HepG2 (cell line): Measurements from ENCODE around the gene MS4A10. TPM values are rescaled to one million over a fixed set of nuclear protein-coding genes. Genes with fewer than 3 reads are reported as not detected.

Source experiments
- ATAC-seq: fragments of 200-7000 bp; cut with Tn5 transposase; 3 replicates; pipeline ENCODE4 v1.9.1; 2020; ENCODE audit warnings: mild to moderate bottlenecking, moderate library complexity
- BruUV-seq: library from RNA; stranded (reverse); fragments of 400-500 nt; replicated peaks from 2 replicates; lab custom pipeline; 2021; lab: Mats Ljungman, UMichigan
- CTCF ChIA-PET: fragments of 300-600 bp; formaldehyde crosslinking; extraction: SDS; loops from one replicate; lab custom pipeline; 2021; ENCODE audit warnings: low total read pairs, inconsistent platforms, low intra/inter-chr PET ratio; lab: Yijun Ruan, JAX
- POLR2A ChIA-PET: fragments of 350-600 bp; sonication (Branson Sonifier 250); formaldehyde crosslinking; loops from one replicate; lab custom pipeline; 2020; ENCODE audit warnings: antibody characterized with exemption, inconsistent platforms; lab: Yijun Ruan, JAX
- DNase-seq: peaks from one replicate; pipeline ENCODE4 v3.0.0-alpha.2; 2015; ENCODE audit warnings: low spot score
- FAIRE-seq: peaks from 3 replicates; lab custom pipeline; 2011; peaks lifted over from hg19 to GRCh38; lab: Jason Lieb, UNC
- H2AFZ ChIP-seq: one replicate; pipeline ENCODE4 v1.6.1; 2011; ENCODE audit warnings: low read length, inconsistent platforms
- H3K27ac ChIP-seq: fragments of 300-600 bp; 3 replicates; pipeline ENCODE4 v1.8.0; 2011; ENCODE audit warnings: mixed run types, mild to moderate bottlenecking, mixed read lengths, low read length, inconsistent platforms; ENCODE audit not compliant: insufficient read depth; ENCODE audit errors: extremely low read length
- H3K27me3 ChIP-seq, 2 experiments: fragments of 200-600 bp in 1 of 2; 2 replicates in 1 of 2; 3 replicates in 1 of 2; pipeline versions ENCODE4 v1.6.0 to v1.8.0; 2011; ENCODE audit warnings: low read length in 2 of 2, mild to moderate bottlenecking in 2 of 2, moderate library complexity in 2 of 2, inconsistent platforms in 1 of 2; ENCODE audit not compliant: insufficient read depth in 2 of 2, control insufficient read depth in 1 of 2
- H3K36me3 ChIP-seq, 2 experiments: fragments of 200-600 bp in 1 of 2; replicated peaks in 1 of 2; 2 replicates in 1 of 2; 3 replicates in 1 of 2; pipeline versions ENCODE4 v1.5.1 to v1.8.0; 2011; ENCODE audit warnings: low read length in 2 of 2, inconsistent platforms in 1 of 2; ENCODE audit not compliant: insufficient read depth in 2 of 2, control insufficient read depth in 1 of 2
- H3K4me1 ChIP-seq: 2 replicates; pipeline ENCODE4 v1.5.1; 2012; ENCODE audit warnings: low read length, inconsistent platforms; ENCODE audit not compliant: insufficient read depth
- H3K4me2 ChIP-seq: 2 replicates; pipeline ENCODE4 v1.6.0; 2011; ENCODE audit warnings: low read depth, low read length, inconsistent platforms
- H3K4me3 ChIP-seq, 3 experiments: fragments of 200-600 bp in 1 of 3; sonication (generic), shearing (Covaris generic) in 1 of 3; replicated peaks in 1 of 3; 2 replicates each; pipeline ENCODE4 v1.5.1; 2011 to 2016; ENCODE audit warnings: low read length in 3 of 3, inconsistent platforms in 2 of 3, low read depth in 2 of 3, mild to moderate bottlenecking in 2 of 3, control low read depth in 1 of 3, mixed read lengths in 1 of 3; ENCODE audit not compliant: insufficient read depth in 1 of 3
- H3K79me2 ChIP-seq: one replicate; pipeline ENCODE4 v1.6.1; 2011; ENCODE audit warnings: low read length, inconsistent platforms; ENCODE audit not compliant: insufficient read depth
- H3K9ac ChIP-seq: 2 replicates; pipeline ENCODE4 v1.6.0; 2011; ENCODE audit warnings: mild to moderate bottlenecking, low read depth, low read length, inconsistent platforms; ENCODE audit not compliant: insufficient read depth
- H3K9me3 ChIP-seq: 2 replicates; pipeline ENCODE4 v1.5.1; 2012; ENCODE audit warnings: mild to moderate bottlenecking, low read length
- H4K20me1 ChIP-seq: 2 replicates; pipeline ENCODE4 v1.6.0; 2011; ENCODE audit warnings: inconsistent platforms, mild to moderate bottlenecking, low read length, moderate library complexity; ENCODE audit not compliant: insufficient read depth
- AGO1 ChIP-seq: fragments of 200-400 bp; formaldehyde crosslinking; IDR thresholded peaks from 2 replicates; pipeline ENCODE4 v1.6.1; 2017; ENCODE audit warnings: mild to moderate bottlenecking, low read depth, low read length, moderate library complexity; ENCODE audit not compliant: poor library complexity, severe bottlenecking
- EP300 ChIP-seq, 3 experiments: sonication (generic) in 1 of 3; formaldehyde crosslinking in 1 of 3; IDR thresholded peaks; 2 replicates each; pipeline versions ENCODE4 v1.5.1 to v1.6.1; 2011 to 2020; ENCODE audit warnings: low read depth in 2 of 3, low read length in 2 of 3, borderline replicate concordance in 1 of 3, improper control_type of control experiment in 1 of 3, mild to moderate bottlenecking in 1 of 3, missing genetic modification reagents in 1 of 3, moderate library complexity in 1 of 3
- ETV5 ChIP-seq: IDR thresholded peaks from 2 replicates; pipeline ENCODE4 v1.6.1; 2018; ENCODE audit warnings: missing biosample characterization, missing genetic modification reagents, inconsistent platforms, borderline replicate concordance
- KIAA2018 ChIP-seq: sonication (generic); formaldehyde crosslinking; IDR thresholded peaks from 2 replicates; pipeline ENCODE4 v1.5.0; 2020; ENCODE audit warnings: mild to moderate bottlenecking, missing genetic modification reagents, borderline replicate concordance
- RARA ChIP-seq: IDR thresholded peaks from 2 replicates; pipeline ENCODE4 v1.6.1; 2016; ENCODE audit warnings: missing genetic modification reagents, missing compliant biosample characterization
- SMYD3 ChIP-seq: sonication (generic); formaldehyde crosslinking; IDR thresholded peaks from 2 replicates; pipeline ENCODE4 v1.8.1; 2023; ENCODE audit warnings: mild to moderate bottlenecking, missing genetic modification reagents
- TRAFD1 ChIP-seq: sonication (generic); formaldehyde crosslinking; IDR thresholded peaks from 2 replicates; pipeline ENCODE4 v1.5.1; 2020; ENCODE audit warnings: missing genetic modification reagents, mild to moderate bottlenecking, borderline replicate concordance
- ZNF614 ChIP-seq: IDR thresholded peaks from 2 replicates; pipeline ENCODE4 v1.6.1; 2018; ENCODE audit warnings: missing biosample characterization, missing genetic modification reagents, inconsistent platforms, borderline replicate concordance
- ZNF674 ChIP-seq: sonication (generic); formaldehyde crosslinking; IDR thresholded peaks from 2 replicates; pipeline ENCODE4 v1.5.0; 2020; ENCODE audit warnings: low read depth, mild to moderate bottlenecking, missing genetic modification reagents
- ZNF746 ChIP-seq: sonication (generic); formaldehyde crosslinking; IDR thresholded peaks from 2 replicates; pipeline ENCODE4 v1.8.0; 2022; ENCODE audit warnings: mild to moderate bottlenecking, missing genetic modification reagents
- WGBS: methylation state at CpG from one replicate; pipeline ENCODE4 v1.1.6; 2017; ENCODE audit warnings: low lambda C conversion rate; 5-methylcytosine and 5-hydroxymethylcytosine counted together
- in situ Hi-C: cut with HindIII; loops from 2 replicates; pipeline ENCODE4 v1.10.0; 2017; ENCODE audit warnings: low pct_unique_long_range_greater_than_20kb; ENCODE audit not compliant: extremely low pct_ligation_motif_present
- intact Hi-C: fragments of 100-400 bp; cut with micrococcal nuclease; formaldehyde crosslinking; loops from one replicate; pipeline ENCODE4 v1.10.0; 2022; ENCODE audit not compliant: unreplicated experiment
- polyA plus RNA-seq, 8 experiments: library from polyadenylated mRNA; depleted of rRNA in 3 of 8; stranded (reverse) in 7 of 8; unstranded in 1 of 8; fragments of >200 nt; fragmentation: Illumina TruSeq in 4 of 8; extraction: Trizol in 4 of 8; gene quantifications; 2 replicates each; pipeline versions ENCODE4 v1.2.1 to v1.2.3, GENCODE V29; 2011 to 2016; ENCODE audit warnings: low read depth in 4 of 8, missing spikeins in 1 of 8, mixed read lengths in 1 of 8; ENCODE audit not compliant: insufficient read depth in 1 of 8
- total RNA-seq, 5 experiments: library from RNA; depleted of rRNA; stranded (reverse); fragments of >200 nt; fragmentation: Illumina TruSeq; extraction: Trizol; gene quantifications; 2 replicates each; pipeline ENCODE4 v1.2.3, GENCODE V29; 2016; ENCODE audit warnings: low read depth in 1 of 5
- TF ChIP-seq, protein P1 (sequence below): sonication (generic); formaldehyde crosslinking; IDR thresholded peaks from 2 replicates; pipeline ENCODE4 v1.8.0; 2022; ENCODE audit warnings: missing genetic modification reagents, mild to moderate bottlenecking, moderate library complexity, borderline replicate concordance

Gene MS4A10
- total and polyA plus RNA-seq, 2 of the 13 experiments (the other 11 are each of a cell fraction or from before 2014, with no cell fraction given) = not detected

GRCh38 chr11:60739114-60739513 lies 46.0 kb upstream of the MS4A10 start:
- H3K9me3 ChIP-seq = no peaks in the 10 kb centered on the region
- H3K79me2 ChIP-seq = no peaks in the 10 kb centered on the region
- no peak overlapping the region for H3K27ac ChIP-seq
- POLR2A ChIA-PET = no interaction called here
- FAIRE-seq = no peak
- peak; percentile 65 for ATAC-seq
- no peak overlapping the region for H3K4me2 ChIP-seq
- in situ Hi-C loops = no loop called here
- H3K27me3 ChIP-seq = peaks cover 0 to 4% of the 10 kb centered on the region in 2 experiments; a peak in 3 of 5 replicates
- H2AFZ ChIP-seq = no peak overlapping the region
- WGBS = 13% methylated on average over 5 of the region's 7 CpGs
- CTCF ChIA-PET = no interaction called here
- TF ChIP-seq SMYD3 (CRISPR knock-in tag) = no peak
- no peak for TF ChIP-seq ZNF746
- no peak for TF ChIP-seq ETV5 (CRISPR knock-in tag)
- no peak for TF ChIP-seq KIAA2018 (CRISPR knock-in tag)
- TF ChIP-seq, protein P1, sequence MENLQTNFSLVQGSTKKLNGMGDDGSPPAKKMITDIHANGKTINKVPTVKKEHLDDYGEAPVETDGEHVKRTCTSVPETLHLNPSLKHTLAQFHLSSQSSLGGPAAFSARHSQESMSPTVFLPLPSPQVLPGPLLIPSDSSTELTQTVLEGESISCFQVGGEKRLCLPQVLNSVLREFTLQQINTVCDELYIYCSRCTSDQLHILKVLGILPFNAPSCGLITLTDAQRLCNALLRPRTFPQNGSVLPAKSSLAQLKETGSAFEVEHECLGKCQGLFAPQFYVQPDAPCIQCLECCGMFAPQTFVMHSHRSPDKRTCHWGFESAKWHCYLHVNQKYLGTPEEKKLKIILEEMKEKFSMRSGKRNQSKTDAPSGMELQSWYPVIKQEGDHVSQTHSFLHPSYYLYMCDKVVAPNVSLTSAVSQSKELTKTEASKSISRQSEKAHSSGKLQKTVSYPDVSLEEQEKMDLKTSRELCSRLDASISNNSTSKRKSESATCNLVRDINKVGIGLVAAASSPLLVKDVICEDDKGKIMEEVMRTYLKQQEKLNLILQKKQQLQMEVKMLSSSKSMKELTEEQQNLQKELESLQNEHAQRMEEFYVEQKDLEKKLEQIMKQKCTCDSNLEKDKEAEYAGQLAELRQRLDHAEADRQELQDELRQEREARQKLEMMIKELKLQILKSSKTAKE (CRISPR knock-in tag) = no peak
- TF ChIP-seq EP300 (IDR thresholded peaks at IDR 0.05; ENCODE audit: low read depth in 2 of 2, low read length in 2 of 2) = no peak
- no peak for TF ChIP-seq EP300 (CRISPR knock-in tag; IDR thresholded peaks at IDR 0.05; ENCODE audit: borderline replicate concordance)
- no peak for TF ChIP-seq ZNF674 (CRISPR knock-in tag)
- no peak for TF ChIP-seq RARA (CRISPR knock-in tag)
- no peak for TF ChIP-seq AGO1
- TF ChIP-seq TRAFD1 (CRISPR knock-in tag) = no peak
- TF ChIP-seq ZNF614 (CRISPR knock-in tag) = no peak
- no peak overlapping the region for H3K4me3 ChIP-seq
- intact Hi-C loops = no loop called here
- H3K9ac ChIP-seq = no peak overlapping the region
- no peaks in the 10 kb centered on the region for H4K20me1 ChIP-seq
- H3K36me3 ChIP-seq = no peaks in the 10 kb centered on the region
- H3K4me1 ChIP-seq = no peaks in the 10 kb centered on the region
- no TSS peak for BruUV-seq
- no peak for DNase-seq
